DMS153 (cell line): ENCODE measurements around the gene TECTA.
A peak's percentile ranks its signal among the peaks of the same experiment; 100 is the strongest.
"Not testable (repeated sequence)": the region's sequence is repeated elsewhere in the genome, so short reads cannot be mapped to it uniquely, and the experiment has no call there.

Experiments used
- DNase-seq: peaks from one replicate; lab custom pipeline; 2025; lab: John Stamatoyannopoulos, UW

The TECTA gene

DNA sequence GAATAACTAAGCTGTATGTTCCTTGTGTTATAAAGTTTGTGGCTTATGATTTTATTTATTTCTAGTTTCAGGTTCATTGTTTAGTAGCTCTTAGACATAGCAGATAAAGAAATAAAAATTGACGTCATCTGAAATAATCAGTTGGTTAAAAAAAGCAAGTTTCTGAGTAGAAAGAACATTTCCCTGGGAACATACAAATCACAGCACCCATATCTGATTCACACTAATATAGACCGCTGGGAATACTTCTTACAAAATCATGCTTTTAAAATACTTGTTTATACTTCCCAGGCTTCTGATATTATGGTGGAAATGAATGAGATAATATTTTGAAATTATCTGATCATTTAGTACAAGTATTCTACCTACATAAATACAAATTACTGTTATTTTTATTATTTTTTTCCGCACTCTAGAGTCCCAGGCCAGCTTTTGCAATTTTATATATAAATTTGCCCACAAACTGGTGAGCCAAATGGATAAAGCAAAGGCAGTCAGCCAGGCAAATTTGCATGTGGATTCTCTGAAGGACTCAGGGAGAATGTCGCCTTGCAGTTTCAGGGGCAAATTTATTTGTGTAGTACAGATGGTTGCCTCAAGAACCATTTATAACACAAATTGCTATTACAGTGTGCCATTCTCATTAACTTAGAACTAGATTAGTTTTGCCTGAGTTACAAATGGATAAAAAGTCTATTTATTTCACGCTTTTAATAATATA, 128.6 kb downstream of the TECTA start:
- no peak for DNase-seq

DNA sequence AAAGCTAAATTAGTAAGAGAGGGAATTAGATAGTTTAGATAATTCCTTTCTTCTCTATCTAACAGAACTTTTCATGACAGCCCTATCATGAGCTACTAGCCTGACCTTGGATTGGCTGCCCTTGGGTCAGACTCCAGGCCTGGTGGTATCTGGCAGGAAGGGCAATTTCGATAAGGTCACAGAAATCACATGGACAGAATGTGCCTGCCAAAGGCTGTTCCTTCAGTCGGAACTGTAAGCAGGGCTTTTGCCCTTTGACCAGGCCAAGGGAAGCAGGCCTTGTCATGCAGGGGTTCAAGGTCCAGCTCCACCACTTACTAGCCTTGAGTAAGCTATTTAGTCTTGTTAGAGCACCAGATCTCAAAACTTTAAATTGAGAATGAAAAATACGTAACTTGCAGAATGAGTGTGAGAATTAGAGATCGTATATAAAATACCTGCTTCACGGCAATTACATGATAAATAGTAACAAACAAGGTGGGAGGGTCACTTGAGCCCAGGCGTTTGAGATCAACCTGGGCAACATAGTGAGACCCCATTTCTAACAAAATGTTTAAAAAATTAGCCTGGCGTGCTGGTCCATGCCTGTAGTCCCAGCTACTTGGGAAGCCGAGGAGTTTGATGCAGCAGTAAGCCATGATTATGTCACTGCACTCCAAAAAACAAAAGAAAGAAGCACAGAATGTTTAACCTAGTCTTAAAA, 130.7 kb downstream of the TECTA start:
- no peak for DNase-seq

DNA sequence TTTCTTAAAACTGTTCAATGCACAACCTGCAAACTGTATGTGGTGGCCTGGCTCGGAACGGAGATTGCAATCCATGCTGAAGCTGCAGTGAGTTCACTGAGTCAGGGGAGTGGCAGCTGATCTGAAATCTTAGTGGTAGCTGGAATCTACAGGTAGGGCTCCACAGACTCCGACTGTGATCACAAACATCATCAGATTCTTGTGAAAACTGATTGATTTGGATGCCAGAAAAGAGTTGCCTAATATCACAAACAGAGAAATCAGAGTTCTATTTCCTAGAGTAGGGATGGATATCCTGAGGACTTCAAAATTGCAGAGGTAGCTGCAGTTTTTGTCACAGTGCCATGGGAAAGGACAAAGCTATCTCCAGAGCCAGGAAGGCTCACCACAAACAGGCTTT, 134.0 kb downstream of the TECTA start:
- DNase-seq: no peak

DNA sequence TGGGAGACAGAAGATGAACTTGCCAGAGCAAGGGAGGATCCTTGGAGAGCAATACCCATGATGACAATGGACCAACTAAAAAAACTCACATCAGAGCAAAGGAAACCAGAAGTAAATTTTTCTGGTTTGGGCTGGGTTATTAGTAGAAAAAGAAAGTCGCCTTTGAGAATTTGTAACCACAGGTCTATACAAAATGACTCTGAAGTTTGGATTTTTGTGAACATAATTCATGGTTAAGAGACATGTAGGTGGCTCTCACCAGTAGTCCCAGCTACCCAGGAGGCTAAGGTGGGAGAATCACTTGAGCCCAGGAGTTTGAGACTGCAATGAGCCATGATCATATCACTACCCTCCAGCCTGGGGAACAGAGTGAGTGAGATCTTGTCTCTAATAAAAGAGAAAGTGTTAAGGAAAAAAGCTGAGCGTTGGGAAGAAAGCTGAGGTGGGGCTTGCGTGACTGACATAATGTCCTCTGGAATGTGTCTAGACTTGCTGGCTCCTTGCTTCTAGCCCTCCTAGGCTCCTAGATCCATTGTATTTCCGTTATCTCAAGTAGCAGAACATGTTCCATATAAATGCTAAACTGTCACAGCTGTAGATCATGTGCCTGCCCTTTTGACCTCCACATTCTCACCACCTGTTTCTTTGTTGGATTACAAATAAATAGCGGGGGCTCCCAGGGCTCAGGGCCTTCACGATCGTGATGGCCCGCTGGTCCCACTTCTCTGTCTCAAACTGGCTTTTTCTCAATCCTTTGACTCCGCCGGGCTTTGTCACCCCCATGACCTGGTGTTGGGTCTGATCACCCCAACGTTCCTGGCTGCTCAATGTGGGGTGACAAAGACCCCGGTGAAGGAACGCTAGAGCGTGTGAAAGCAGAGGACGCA, 135.3 kb downstream of the TECTA start:
- no peak for DNase-seq

DNA sequence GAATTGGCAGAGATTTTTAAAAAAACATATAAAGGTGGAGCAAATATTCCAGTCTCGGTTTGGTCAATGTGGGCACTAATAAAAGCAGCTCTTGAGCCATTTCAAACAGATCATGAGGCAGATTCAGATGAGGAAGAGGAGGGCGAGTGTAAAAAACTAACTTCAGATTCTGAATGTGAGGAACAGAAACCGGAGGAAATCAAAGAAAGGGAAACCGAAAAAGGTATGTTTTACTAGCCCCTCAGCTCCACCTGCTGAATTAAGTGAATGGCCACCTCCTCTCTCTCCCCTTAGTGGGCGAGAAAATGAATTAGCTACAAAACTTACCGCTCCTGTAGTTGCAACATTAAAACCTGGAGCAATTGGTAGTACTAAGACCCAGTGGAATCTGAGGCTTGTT, 136.2 kb downstream of the TECTA start:
- not testable (repeated sequence) for DNase-seq

DNA sequence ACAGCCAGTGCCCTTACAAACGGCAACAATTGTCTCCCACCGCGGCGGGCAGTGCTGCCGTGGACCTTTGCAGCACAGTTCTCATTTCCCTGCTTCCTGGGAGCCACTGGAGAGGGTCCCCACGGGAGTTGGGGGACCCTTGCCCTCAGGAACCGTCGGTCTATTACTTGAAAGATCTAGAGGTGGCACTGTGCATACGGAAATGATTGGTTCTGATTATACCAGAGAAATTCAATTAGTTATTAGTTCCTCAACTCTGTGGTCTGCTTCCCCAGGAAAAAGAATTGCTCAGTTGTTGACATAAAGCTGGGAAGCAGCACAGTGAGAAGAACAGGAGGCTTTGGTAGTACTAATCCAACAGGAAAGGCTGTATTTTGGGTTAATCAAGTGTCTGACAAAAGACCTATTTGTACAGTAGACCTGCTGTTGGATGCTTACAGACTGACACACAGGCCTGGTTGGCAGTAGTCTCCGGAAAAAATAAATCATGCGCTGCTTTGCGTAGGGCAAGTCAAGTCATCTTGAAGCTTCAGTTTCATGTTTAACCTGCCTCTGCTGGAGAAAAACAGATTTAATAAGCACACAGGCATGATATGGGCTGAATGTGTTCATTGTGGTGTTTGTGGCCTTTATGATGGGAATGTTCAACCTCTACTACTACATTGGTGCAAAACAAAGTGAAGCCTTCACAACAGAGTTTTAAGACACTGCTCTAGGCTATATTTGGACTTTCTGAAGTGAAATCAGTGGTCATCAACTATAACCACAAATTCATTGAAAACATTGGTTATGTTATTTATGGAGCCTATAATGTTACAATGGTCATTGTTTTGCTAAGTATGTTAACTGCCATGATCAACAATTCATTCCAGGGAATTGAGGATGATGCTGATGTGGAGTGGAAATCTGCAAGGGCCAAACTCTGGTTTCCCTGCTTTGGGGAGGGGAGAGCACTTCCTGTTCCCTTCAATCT, 136.9 kb downstream of the TECTA start:
- peak; percentile 47 for DNase-seq

DNA sequence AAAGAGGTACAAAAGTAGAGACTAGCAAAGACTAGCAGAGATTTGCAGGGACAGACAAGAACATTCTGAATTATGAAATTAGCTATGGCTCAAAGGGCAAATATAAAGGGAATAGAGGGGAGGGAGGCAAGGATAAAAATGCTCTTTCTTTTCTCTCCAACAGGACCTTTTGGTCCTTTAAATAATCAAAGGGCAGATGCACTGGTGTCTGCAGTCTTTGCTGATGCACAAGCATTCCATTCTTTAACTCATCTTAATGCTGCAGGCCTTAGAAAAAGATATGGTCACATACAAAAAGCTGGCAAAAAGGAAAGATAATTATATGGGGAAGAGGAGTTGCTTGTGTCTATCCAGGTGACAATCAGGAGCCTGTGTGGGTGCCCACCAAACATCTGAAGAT, 137.9 kb downstream of the TECTA start:
- no peak for DNase-seq

DNA sequence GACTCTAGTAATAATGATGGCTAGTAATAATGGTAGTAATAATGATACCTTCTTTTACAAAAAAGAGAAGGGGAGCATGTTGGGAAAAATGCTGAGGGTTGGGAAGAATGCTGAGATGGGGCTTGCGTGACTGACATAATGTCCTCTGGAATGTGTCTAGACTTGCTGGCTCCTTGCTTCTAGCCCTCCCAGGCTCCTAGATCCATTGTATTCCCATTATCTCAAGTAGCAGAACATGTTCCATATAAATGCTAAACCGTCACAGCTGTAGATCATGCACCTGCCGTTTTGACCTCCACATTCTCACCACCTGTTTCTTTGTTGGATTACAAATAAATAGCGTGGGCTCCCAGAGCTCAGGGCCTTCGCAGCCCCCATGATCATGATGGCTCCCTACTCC, 139.0 kb downstream of the TECTA start:
- peak; percentile 17 for DNase-seq

DNA sequence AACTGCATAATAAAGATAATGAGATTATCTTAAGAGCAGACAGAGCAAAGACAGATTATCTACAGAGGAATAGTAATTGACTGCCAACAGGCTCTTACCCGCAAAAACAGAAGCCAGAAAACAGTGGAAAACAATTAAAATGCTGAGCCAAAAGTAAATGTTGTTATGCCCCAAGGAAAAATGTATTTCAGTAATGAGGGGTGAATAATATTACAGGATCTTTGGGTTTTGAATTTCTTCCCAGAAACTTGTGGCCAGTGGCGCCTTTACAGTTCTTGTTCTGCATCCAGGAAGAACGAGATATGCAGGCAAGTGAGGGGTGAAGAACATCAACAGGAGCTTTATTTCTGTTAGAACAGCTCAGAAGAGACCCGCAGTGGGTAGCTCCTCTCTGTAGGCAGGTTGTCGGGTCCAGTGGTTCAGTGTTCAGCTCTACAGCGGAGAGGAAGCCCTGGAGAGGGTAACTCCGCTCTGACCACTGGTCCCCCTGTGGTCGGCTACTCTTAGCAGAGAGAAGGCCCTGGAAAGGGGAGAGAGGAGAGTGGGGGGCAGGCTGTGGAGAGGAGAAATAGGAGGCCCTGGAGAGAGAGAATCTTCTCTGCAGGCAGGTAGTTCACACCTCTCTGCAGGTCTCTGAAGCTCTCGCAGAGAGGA, 139.7 kb downstream of the TECTA start:
- DNase-seq: no peak
